GM23338 (cell line): Measurements from ENCODE around the gene PNLIPRP3. TPM values are rescaled to one million over a fixed set of nuclear protein-coding genes. Genes with fewer than 3 reads are reported as not detected.

Experiments
- ATAC-seq: fragments of 200-7000 bp; cut with Tn5 transposase; 3 replicates; pipeline ENCODE4 v1.9.1; 2020
- DNase-seq: peaks from one replicate; pipeline ENCODE4 v3.0.0-alpha.2; 2015; ENCODE audit warnings: low spot score
- H2AFZ ChIP-seq: fragments of 200-600 bp; sonication (generic); 2 replicates; pipeline ENCODE4 v1.8.0; 2016; ENCODE audit warnings: antibody characterized with exemption, mild to moderate bottlenecking, moderate library complexity
- H3F3A ChIP-seq: fragments of 200-600 bp; sonication (generic); replicated peaks from 2 replicates; pipeline ENCODE4 v1.8.0; 2017; ENCODE audit warnings: antibody characterized with exemption, mixed run types, low read depth
- H3K27ac ChIP-seq: fragments of 200-600 bp; sonication (generic); 2 replicates; pipeline ENCODE4 v1.6.1; 2016; ENCODE audit warnings: low read depth
- H3K27me3 ChIP-seq: fragments of 200-600 bp; sonication (generic); 2 replicates; pipeline ENCODE4 v1.8.0; 2016; ENCODE audit warnings: mild to moderate bottlenecking, mixed run types, moderate library complexity; ENCODE audit not compliant: insufficient read depth
- H3K36me3 ChIP-seq: fragments of 200-600 bp; sonication (generic); 2 replicates; pipeline ENCODE4 v1.8.0; 2016; ENCODE audit warnings: mild to moderate bottlenecking; ENCODE audit not compliant: insufficient read depth
- H3K4me1 ChIP-seq: fragments of 200-600 bp; sonication (generic); 2 replicates; pipeline ENCODE4 v1.8.0; 2016; ENCODE audit warnings: mild to moderate bottlenecking, moderate library complexity; ENCODE audit not compliant: insufficient read depth
- H3K4me2 ChIP-seq: fragments of 200-600 bp; sonication (generic); 2 replicates; pipeline ENCODE4 v1.7.1; 2017; ENCODE audit warnings: mixed run types
- H3K4me3 ChIP-seq: fragments of 200-600 bp; sonication (generic); 2 replicates; pipeline ENCODE4 v1.6.1; 2016; ENCODE audit warnings: mixed run types
- H3K79me2 ChIP-seq: fragments of 200-600 bp; sonication (generic); replicated peaks from 2 replicates; pipeline ENCODE4 v1.8.0; 2017; ENCODE audit warnings: mild to moderate bottlenecking; ENCODE audit not compliant: insufficient read depth
- H3K9me2 ChIP-seq: fragments of 200-600 bp; sonication (generic); 2 replicates; pipeline ENCODE4 v1.8.0; 2017; ENCODE audit not compliant: insufficient read depth
- H4K20me1 ChIP-seq: fragments of 200-600 bp; sonication (generic); replicated peaks from 2 replicates; pipeline ENCODE4 v1.8.0; 2017; ENCODE audit warnings: mild to moderate bottlenecking; ENCODE audit not compliant: insufficient read depth
- H3K27ac Mint-ChIP-seq: 2 replicates; pipeline ENCODE4 v1.8.0; 2020; ENCODE audit warnings: inconsistent platforms, mild to moderate bottlenecking, moderate library complexity, mixed read lengths
- H3K27me3 Mint-ChIP-seq: 3 replicates; pipeline ENCODE4 v1.8.0; 2022; ENCODE audit warnings: low read depth, mild to moderate bottlenecking, moderate library complexity, mixed read lengths, inconsistent platforms; ENCODE audit not compliant: insufficient read depth, poor library complexity
- H3K36me3 Mint-ChIP-seq: 3 replicates; pipeline ENCODE4 v1.8.0; 2021; ENCODE audit warnings: low read depth, mild to moderate bottlenecking, inconsistent platforms, moderate library complexity, mixed read lengths
- H3K4me1 Mint-ChIP-seq: 3 replicates; pipeline ENCODE4 v1.8.0; 2020; ENCODE audit warnings: mild to moderate bottlenecking, inconsistent platforms, mixed read lengths
- H3K4me3 Mint-ChIP-seq: 3 replicates; pipeline ENCODE4 v1.8.0; 2021; ENCODE audit warnings: moderate library complexity, mild to moderate bottlenecking, inconsistent platforms, mixed read lengths
- H3K9me3 Mint-ChIP-seq: 3 replicates; pipeline ENCODE4 v1.8.0; 2020; ENCODE audit warnings: moderate library complexity, mild to moderate bottlenecking, inconsistent platforms, mixed read lengths
- CREB1 ChIP-seq: fragments of 250-450 bp; sonication (Bioruptor Pico); IDR thresholded peaks from 2 replicates; pipeline ENCODE4 v1.5.0; 2020; ENCODE audit warnings: low read depth, mild to moderate bottlenecking, moderate library complexity
- CTCF ChIP-seq, 2 experiments: fragments of 200-600 bp in 1 of 2; sonication (generic) in 1 of 2; conservative IDR thresholded peaks; 2 replicates each; pipeline versions ENCODE4 v1.5.1 to v1.6.1; 2016 to 2017; ENCODE audit warnings: antibody characterized with exemption in 2 of 2, low read depth in 2 of 2, mild to moderate bottlenecking in 2 of 2, moderate library complexity in 1 of 2
- ETS1 ChIP-seq: IDR thresholded peaks from 2 replicates; pipeline ENCODE4 v1.6.1; 2016; ENCODE audit warnings: antibody characterized with exemption
- EZH2 ChIP-seq: fragments of 200-600 bp; sonication (generic); IDR thresholded peaks from one replicate; pipeline ENCODE4 v1.8.0; 2017; ENCODE audit warnings: antibody characterized with exemption, mild to moderate bottlenecking, low read depth; ENCODE audit not compliant: unreplicated experiment
- EZH2phosphoT487 ChIP-seq: fragments of 200-600 bp; sonication (generic); IDR thresholded peaks from one replicate; pipeline ENCODE4 v1.8.1; 2018; ENCODE audit warnings: antibody characterized with exemption; ENCODE audit not compliant: unreplicated experiment
- JUNB ChIP-seq: IDR thresholded peaks from one replicate; pipeline ENCODE4 v1.6.1; 2016; ENCODE audit warnings: antibody characterized with exemption; ENCODE audit not compliant: unreplicated experiment
- NANOG ChIP-seq: IDR thresholded peaks from 2 replicates; pipeline ENCODE4 v1.6.1; 2016; ENCODE audit warnings: antibody characterized with exemption, borderline replicate concordance
- POLR2AphosphoS5 ChIP-seq: IDR thresholded peaks from 2 replicates; pipeline ENCODE4 v1.6.1; 2016; ENCODE audit warnings: antibody characterized with exemption, low read depth
- REST ChIP-seq: IDR thresholded peaks from one replicate; pipeline ENCODE4 v1.6.1; 2018; ENCODE audit warnings: antibody characterized with exemption; ENCODE audit not compliant: unreplicated experiment
- STAT1 ChIP-seq: IDR thresholded peaks from one replicate; pipeline ENCODE4 v1.6.1; 2016; ENCODE audit warnings: antibody characterized with exemption; ENCODE audit not compliant: unreplicated experiment
- ZNF114 ChIP-seq: fragments of 250-450 bp; sonication (Bioruptor Pico); IDR thresholded peaks from 2 replicates; pipeline ENCODE4 v1.5.0; 2020; ENCODE audit warnings: mild to moderate bottlenecking, moderate library complexity
- ZNF331 ChIP-seq: fragments of 250-450 bp; sonication (Bioruptor Pico); IDR thresholded peaks from 2 replicates; pipeline ENCODE4 v1.5.0; 2020; ENCODE audit warnings: low read depth, mild to moderate bottlenecking, moderate library complexity
- ZNF462 ChIP-seq: fragments of 250-450 bp; sonication (Bioruptor Pico); IDR thresholded peaks from 2 replicates; pipeline ENCODE4 v1.5.0; 2020; ENCODE audit warnings: mild to moderate bottlenecking, moderate library complexity
- polyA plus RNA-seq: library from polyadenylated mRNA; unstranded; fragments of >200 nt; fragmentation: Nextera tagmentation; extraction: Ambion mirVana; gene quantifications from 2 replicates; pipeline ENCODE4 v1.2.1, GENCODE V29; 2016
- total RNA-seq: library from RNA; depleted of rRNA; stranded (reverse); fragments of >200 nt; shearing (Covaris generic); gene quantifications from 2 replicates; pipeline ENCODE4 v1.2.3, GENCODE V29; 2014

The PNLIPRP3 gene
- total and polyA plus RNA-seq, 2 experiments from 2014 or later, result not detected

DNA sequence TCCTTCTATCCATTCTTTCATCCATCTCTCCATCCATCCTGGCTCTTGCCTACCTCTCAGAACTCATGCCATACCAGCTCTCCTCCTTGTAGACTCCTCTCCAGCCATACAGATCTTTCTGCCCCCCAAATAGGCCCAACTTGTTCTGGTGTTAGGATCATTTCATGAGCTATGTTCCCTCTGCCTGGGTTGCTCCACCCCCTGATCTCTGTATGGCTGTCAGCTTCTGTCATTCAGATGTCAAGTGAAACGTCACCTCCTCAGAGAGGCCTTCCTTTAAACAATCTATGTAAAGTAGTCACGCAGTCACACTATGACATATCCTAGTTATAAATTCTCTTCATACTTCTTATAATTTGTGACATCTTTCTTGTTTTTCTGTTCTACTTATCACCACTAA is 42.3 kb upstream of the PNLIPRP3 start:
- ATAC-seq (peak; percentile 88), DNase-seq (peak; percentile 56)
- Histone ChIP-seq H3K27me3 (no peaks in the 10 kb centered on the region), H3K9me2 (no peaks in the 10 kb centered on the region), H3K79me2 (no peaks in the 10 kb centered on the region), H2AFZ (peak overlapping the region; percentile 69; the same call in 1 of the 2 replicates), H4K20me1 (no peaks in the 10 kb centered on the region), H3K4me2 (no peak overlapping the region), H3K27ac (no peak overlapping the region), H3K36me3 (no peaks in the 10 kb centered on the region), H3K4me1 (peaks cover 22% of the 10 kb centered on the region), H3F3A (no peaks in the 10 kb centered on the region), H3K4me3 (no peak overlapping the region)
- TF ChIP-seq CREB1 (CRISPR knock-in tag) (no peak), JUNB (no peak), NANOG (no peak), CTCF (conservative IDR thresholded peaks at IDR 0.05; ENCODE audit: low read depth in 2 of 2) (no peak), ETS1 (no peak), EZH2 (no peak), ZNF114 (CRISPR knock-in tag) (no peak), POLR2AphosphoS5 (no peak), REST (no peak), EZH2phosphoT487 (no peak), STAT1 (no peak), ZNF331 (CRISPR knock-in tag) (no peak), ZNF462 (CRISPR knock-in tag) (no peak)
- H3K4me1 Mint-ChIP-seq, result peaks cover 16% of the 10 kb centered on the region
- H3K4me3 Mint-ChIP-seq, result no peak overlapping the region
- no peaks in the 10 kb centered on the region for H3K36me3 Mint-ChIP-seq
- H3K27ac Mint-ChIP-seq, result no peak overlapping the region
- H3K27me3 Mint-ChIP-seq, result peaks cover 2% of the 10 kb centered on the region
- H3K9me3 Mint-ChIP-seq, result no peaks in the 10 kb centered on the region
